ES-I3 (cell line): Measurements from ENCODE around the gene CDHR2.
"Not testable (repeated sequence)": the region's sequence is repeated elsewhere in the genome, so short reads cannot be mapped to it uniquely, and the experiment has no call there.

Experiments used
- H3K36me3 ChIP-seq: 2 replicates; pipeline ENCODE4 v1.6.1; 2013; ENCODE audit warnings: mild to moderate bottlenecking, low read length, control low read depth, moderate library complexity; ENCODE audit not compliant: insufficient read depth
- H3K4me1 ChIP-seq: 2 replicates; pipeline ENCODE4 v1.6.1; 2013; ENCODE audit warnings: mild to moderate bottlenecking, control low read depth, low read length; ENCODE audit not compliant: insufficient read depth
- H3K9ac ChIP-seq: 2 replicates; pipeline ENCODE4 v1.6.1; 2013; ENCODE audit warnings: low read depth, mild to moderate bottlenecking, low read length, moderate library complexity
- H3K9me3 ChIP-seq: 2 replicates; pipeline ENCODE4 v1.6.1; 2013; ENCODE audit warnings: mild to moderate bottlenecking, low read length, moderate library complexity; ENCODE audit not compliant: control insufficient read depth, insufficient read depth

CDHR2 gene

DNA sequence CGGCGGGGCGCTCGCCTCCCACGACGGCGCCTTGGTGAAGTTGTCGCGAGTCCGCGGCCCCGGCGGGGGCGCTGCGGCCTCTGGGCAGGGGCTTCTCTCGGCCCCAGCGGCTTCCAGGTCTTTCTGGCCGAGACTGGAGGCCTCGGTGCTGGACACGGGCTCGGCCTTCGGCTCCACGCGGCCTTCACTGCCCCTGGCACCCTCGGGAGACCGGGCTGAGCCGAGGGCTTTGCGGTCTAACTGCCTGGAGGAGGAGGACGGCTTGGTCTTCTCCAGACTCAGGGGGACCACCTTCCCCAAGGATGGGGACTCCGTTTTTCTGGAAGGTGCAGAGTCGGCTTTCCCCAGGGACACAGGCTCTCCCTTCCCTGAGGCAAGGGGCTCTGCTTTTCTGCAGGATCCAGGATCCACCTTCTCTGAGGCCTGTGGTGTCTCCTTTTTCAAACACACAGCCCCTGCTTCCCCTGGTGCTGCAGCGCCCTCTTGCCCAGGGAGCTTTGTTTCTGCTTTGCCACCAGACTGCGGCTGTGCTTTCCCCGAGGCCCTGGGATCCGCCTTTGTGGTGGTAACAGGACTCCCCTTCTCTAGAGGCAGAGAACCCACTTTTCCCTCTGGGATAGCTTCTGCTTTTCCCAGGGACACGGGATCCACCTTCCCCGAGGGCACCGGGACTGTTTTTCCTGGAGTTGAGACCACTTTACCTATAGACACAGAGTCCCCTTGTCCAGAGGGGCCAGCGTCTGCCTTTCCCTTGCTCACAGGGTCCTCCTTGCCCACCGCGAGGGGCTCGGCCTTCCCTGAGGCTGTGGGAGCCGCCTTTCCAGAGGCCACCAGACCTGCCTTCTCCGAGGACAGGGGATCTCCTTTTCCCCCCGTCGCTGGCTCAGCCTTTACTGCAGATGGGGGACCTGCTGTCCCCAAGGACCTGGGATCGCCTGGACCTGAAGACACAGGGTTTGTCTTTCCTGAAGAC, 48.6 kb downstream of the CDHR2 start:
- Histone ChIP-seq H3K36me3 (no peaks in the 10 kb centered on the region), H3K9ac (peak overlapping the region; percentile 41; the same call in 1 of the 2 replicates), H3K9me3 (peaks cover 7% of the 10 kb centered on the region; the same call in 1 of the 2 replicates), H3K4me1 (no peaks in the 10 kb centered on the region)

DNA sequence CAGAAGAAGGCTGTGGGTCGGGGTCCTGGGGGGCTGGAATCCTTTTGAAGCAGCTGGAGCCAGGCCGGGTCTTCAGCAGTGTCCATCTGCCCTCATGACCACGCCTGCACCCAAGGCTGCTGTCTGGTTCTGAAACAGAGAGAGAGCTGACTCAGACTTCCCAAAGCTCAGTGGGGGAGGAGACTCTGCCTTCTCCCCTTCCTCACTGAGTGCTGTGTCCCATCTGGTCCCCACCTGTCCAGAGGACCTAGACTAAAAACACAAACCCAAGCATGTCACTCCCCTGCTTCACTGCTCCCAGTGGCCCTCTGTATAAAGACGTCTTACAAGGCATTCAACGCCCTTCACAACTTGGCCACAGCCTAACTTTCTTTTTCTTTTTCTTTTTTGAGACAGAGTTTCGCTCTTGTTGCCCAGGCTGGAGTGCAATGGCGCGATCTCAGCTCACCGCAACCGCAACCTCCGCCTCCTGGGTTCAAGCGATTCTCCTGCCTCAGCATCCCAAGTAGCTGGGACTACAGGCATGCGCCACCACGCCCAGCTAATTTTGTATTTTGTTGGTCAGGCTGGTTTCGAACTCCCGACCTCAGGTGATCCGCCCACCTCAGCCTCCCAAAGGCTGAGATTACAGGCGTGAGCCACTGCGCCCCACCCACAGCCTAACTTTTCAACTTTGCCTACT, 50.7 kb downstream of the CDHR2 start:
- H3K4me1 ChIP-seq, H3K9me3 ChIP-seq, H3K9ac ChIP-seq, H3K36me3 ChIP-seq: not testable (repeated sequence)

DNA sequence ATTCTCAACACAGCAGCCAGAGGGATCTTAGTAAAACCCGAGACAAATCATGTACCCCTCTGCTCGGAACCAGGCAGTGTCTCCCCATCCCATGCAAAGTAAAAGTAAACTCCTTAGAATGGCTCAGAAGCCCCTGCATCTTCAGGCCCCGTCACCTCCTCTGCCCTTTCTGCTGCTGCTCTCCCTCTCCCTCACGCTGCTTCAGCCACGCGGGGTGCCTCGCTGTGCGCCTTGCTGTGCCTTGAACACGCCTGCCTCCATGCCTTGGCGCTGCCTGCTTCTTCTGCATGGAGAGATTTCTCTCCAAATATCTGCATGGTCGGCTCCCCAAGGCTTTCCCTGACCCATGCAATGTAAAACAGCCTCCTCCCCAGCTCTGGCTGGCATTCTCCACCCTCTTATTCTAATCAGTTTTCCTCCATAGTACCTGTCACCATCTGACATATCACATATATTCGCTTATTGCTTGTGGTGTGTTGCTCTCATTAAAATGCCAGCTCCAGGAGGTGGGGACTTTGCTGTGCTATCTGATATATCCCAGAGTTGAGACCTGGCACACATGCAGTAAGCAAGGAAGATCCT, 52.9 kb downstream of the CDHR2 start:
- Histone ChIP-seq H3K4me1 (no peaks in the 10 kb centered on the region; the same call in 1 of the 2 replicates), H3K9me3 (peaks cover 3% of the 10 kb centered on the region; the same call in 1 of the 2 replicates), H3K36me3 (no peaks in the 10 kb centered on the region), H3K9ac (no peak overlapping the region)

DNA sequence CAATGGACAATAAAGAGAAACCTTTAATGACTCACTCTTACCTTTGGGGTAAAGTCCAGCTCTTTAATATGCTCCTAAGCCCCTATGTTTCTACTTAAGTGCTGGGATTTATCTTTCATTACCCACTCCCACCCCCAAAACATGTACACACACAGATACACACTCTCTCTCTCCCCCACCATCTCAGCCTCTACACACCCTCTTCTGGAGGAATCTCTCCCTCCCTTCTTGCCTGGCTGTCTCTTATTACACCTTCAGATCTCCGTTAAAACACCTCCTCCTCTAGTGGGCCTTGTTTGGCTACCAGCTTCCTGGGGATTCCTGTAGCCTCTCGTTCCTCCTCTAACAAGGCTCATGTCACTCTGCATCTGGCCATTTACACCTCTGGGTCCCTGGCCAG, 53.9 kb downstream of the CDHR2 start:
- Histone ChIP-seq H3K9me3 (no peaks in the 10 kb centered on the region), H3K36me3 (no peaks in the 10 kb centered on the region), H3K9ac (no peak overlapping the region), H3K4me1 (no peaks in the 10 kb centered on the region; the same call in 1 of the 2 replicates)

DNA sequence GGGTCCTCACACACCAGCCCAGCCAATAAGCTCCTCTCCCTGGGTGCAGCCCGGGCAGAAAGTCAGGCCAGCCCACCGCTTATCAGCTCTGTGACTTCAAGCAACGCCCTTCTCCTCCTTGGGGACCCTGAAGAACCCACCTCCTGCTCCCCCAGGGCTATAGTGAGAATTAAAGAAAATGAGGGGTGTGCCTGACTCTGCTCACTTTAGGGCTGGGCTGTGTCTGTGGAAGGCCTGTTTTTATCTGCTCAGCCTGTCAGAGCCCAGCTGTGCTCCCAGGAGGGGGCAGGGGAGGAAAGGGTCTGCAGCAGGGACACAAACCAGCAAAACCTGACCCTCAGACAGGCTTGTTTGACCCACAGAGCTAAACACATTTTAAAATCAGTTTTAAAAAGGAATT, 56.9 kb downstream of the CDHR2 start:
- H3K4me1 ChIP-seq, result no peaks in the 10 kb centered on the region; the same call in 1 of the 2 replicates
- no peaks in the 10 kb centered on the region for H3K36me3 ChIP-seq
- no peak overlapping the region for H3K9ac ChIP-seq
- H3K9me3 ChIP-seq, result no peaks in the 10 kb centered on the region

- no peak overlapping the region for H3K9ac ChIP-seq
- no peaks in the 10 kb centered on the region for H3K36me3 ChIP-seq
- no peaks in the 10 kb centered on the region for H3K9me3 ChIP-seq
- H3K4me1 ChIP-seq, result no peaks in the 10 kb centered on the region; the same call in 1 of the 2 replicates
Observed at GRCh38 chr5:176606875-176607274, 57.7 kb downstream of the CDHR2 start.

GRCh38 chr5:176608142-176608705, 59.1 kb downstream of the CDHR2 start:
- H3K9ac ChIP-seq, result no peak overlapping the region
- H3K9me3 ChIP-seq, result no peaks in the 10 kb centered on the region
- H3K36me3 ChIP-seq, result no peaks in the 10 kb centered on the region
- peaks cover 8% of the 10 kb centered on the region for H3K4me1 ChIP-seq

DNA sequence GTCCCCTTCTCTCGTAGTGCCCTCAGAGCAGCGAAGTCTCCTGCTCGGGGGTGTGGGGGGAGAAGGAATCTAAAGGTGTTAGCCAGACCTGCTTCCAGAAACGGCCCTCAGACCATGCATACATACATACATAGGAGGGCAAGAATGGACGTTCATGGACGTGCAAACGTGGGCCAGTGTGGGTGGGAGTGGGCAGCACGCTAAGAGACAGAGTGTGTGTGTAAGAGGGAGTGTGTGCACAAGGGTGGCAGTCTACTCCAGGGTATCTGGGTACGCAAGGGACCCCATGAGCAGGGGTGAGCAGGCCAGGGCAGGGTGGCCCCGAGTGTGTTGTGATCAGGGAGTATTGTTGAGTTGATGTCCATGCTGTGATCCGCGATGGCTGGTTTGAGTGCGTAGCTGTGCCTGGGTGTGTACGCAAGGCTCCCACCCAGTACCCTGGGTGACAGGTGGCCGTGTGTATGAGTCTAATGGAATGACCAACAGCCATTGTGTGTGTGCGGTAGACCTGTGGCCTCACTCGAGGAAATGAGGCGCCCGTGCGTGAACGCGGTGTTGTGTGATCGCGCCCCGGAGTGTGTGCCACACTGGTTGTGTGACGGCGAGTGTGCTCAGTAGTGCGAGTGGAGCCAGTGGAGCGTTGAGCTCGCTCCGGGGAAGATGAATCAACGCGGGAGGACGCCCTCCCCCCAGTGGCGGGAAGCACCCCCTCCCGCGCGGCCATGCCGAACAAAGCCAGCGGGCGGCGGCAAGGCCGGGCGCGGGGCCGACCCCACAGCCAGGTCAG, 60.0 kb downstream of the CDHR2 start:
- H3K9me3 ChIP-seq, result no peaks in the 10 kb centered on the region
- peak overlapping the region; percentile 40; the same call in 1 of the 2 replicates for H3K9ac ChIP-seq
- peaks cover 8% of the 10 kb centered on the region for H3K4me1 ChIP-seq
- no peaks in the 10 kb centered on the region for H3K36me3 ChIP-seq

GRCh38 chr5:176609724-176610434, 60.7 kb downstream of the CDHR2 start, which contains the start of gene GPRIN1:
GPRIN1 (minus strand) TSS chr5:176610156; CDS start chr5:176599834, 10,322 bp downstream.
- Histone ChIP-seq H3K9me3 (no peaks in the 10 kb centered on the region), H3K4me1 (peaks cover 10% of the 10 kb centered on the region), H3K9ac (peak within 1 kb of the TSS; percentile 55), H3K36me3 (no peaks in the 10 kb centered on the region)

DNA sequence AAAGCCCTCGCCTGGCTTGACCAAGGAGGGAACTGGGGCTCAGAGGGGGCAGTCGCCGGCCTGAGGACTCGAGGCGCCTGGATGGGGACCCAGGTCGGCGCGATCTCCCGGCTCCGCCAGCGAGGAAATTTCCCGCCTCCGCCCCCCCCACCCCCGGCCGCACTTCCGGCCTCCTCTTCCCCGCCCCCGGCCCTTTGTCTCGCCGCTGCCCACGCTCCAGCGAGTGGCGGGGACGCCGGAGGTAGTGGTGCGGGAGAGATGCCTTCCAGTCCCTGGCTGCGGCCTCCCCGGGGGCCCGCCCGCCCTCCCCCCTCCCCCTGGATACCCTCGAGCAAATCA, 61.3 kb downstream of the CDHR2 start:
- Histone ChIP-seq H3K9ac (peak overlapping the region; percentile 55), H3K4me1 (peaks cover 10% of the 10 kb centered on the region), H3K9me3 (no peaks in the 10 kb centered on the region), H3K36me3 (no peaks in the 10 kb centered on the region)

- H3K4me1 ChIP-seq, result peaks cover 10% of the 10 kb centered on the region
- H3K36me3 ChIP-seq, result no peaks in the 10 kb centered on the region
- H3K9ac ChIP-seq, result no peak overlapping the region
- H3K9me3 ChIP-seq, result no peaks in the 10 kb centered on the region
Observed at GRCh38 chr5:176611435-176611834, 62.3 kb downstream of the CDHR2 start.

DNA sequence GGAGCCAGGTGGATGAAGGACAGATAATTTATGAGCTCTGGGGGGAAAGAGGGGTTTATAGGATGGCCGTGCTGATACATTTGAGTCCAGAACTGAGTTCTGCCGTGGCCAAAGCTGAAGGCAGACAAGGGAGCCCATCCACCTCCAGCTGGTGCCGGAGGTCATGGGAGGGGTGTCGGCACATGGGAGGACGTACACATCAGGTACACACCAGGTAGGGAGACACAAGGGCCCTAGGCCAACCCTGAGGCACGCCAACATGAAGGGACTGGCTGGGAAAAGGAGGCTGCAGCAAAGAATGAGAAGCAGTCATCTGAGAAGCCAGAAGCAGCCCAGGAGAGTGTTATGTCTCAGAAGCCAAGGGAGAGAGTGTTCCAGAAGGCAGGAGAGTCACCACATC, 62.9 kb downstream of the CDHR2 start:
- no peak overlapping the region for H3K9ac ChIP-seq

GRCh38 chr5:176612855-176613254, 63.7 kb downstream of the CDHR2 start:
- no peaks in the 10 kb centered on the region for H3K36me3 ChIP-seq
- H3K4me1 ChIP-seq, result peaks cover 10% of the 10 kb centered on the region; the same call in 1 of the 2 replicates
- no peak overlapping the region for H3K9ac ChIP-seq
- H3K9me3 ChIP-seq, result no peaks in the 10 kb centered on the region

More for the DNA sequence above, 62.9 kb downstream of the CDHR2 start:
- H3K9me3 ChIP-seq, result no peaks in the 10 kb centered on the region
- no peaks in the 10 kb centered on the region for H3K36me3 ChIP-seq
- peaks cover 10% of the 10 kb centered on the region; the same call in 1 of the 2 replicates for H3K4me1 ChIP-seq
